ENCODE data around the gene MGAT1. TPM values are rescaled to one million over a fixed set of nuclear protein-coding genes. Genes with fewer than 3 reads are reported as not detected.

MGAT1 gene
- total and polyA plus RNA-seq, 8 donors, result 52.8 to 656 (median 66.4) TPM

- Histone ChIP-seq H3K36me3 (peaks cover 30 to 83% (median 61%) of the 10 kb centered on the region in 4 donors), H3K9me3 (peaks cover 10 to 39% (median 27%) of the 10 kb centered on the region in 4 donors), H3K27ac (no peak overlapping the region), H3K4me3 (no peak overlapping the region), H3K4me1 (no peaks in the 10 kb centered on the region), H3K27me3 (no peaks in the 10 kb centered on the region)
- TF ChIP-seq POLR2A (IDR thresholded peaks at IDR 0.05) (no peak), CTCF (IDR thresholded peaks at IDR 0.05) (no peak), EP300 (IDR thresholded peaks at IDR 0.05) (no peak), POLR2AphosphoS5 (IDR thresholded peaks at IDR 0.05) (no peak)
- intact Hi-C loops (cut with DNase I; ENCODE audit: low total_unique reads), result no loop called here
- WGBS, 5 donors, result 93 to 100% (median 100%) methylated on average over 1 of the region's 1 CpG
- no peak for DNase-seq
Measured at GRCh38 chr5:180848878-180849277, 46.3 kb upstream of the MGAT1 start.

- no peak for DNase-seq
- peaks cover 30 to 78% (median 57%) of the 10 kb centered on the region in 4 donors for H3K36me3 ChIP-seq
- WGBS, 5 donors, result 96 to 100% (median 100%) methylated on average over 1 of the region's 1 CpG
- no peak for TF ChIP-seq CTCF (IDR thresholded peaks at IDR 0.05)
- TF ChIP-seq EP300 (IDR thresholded peaks at IDR 0.05), result no peak
- TF ChIP-seq POLR2A (IDR thresholded peaks at IDR 0.05), result no peak
- TF ChIP-seq POLR2AphosphoS5 (IDR thresholded peaks at IDR 0.05), result no peak
- peaks cover 10 to 39% (median 27%) of the 10 kb centered on the region in 4 donors for H3K9me3 ChIP-seq
- no peaks in the 10 kb centered on the region for H3K4me1 ChIP-seq
- no peak overlapping the region for H3K4me3 ChIP-seq
- H3K27me3 ChIP-seq, result no peaks in the 10 kb centered on the region
- intact Hi-C loops (cut with DNase I; ENCODE audit: low total_unique reads), result no loop called here
- H3K27ac ChIP-seq, result no peak overlapping the region
Measured at GRCh38 chr5:180848265-180848664, 45.7 kb upstream of the MGAT1 start.

GRCh38 chr5:180847026-180847425, 44.4 kb upstream of the MGAT1 start:
- WGBS, 5 donors, result 30 to 47% (median 33%) methylated on average over 3 of the region's 3 CpGs
- Histone ChIP-seq H3K4me3 (no peak overlapping the region), H3K9me3 (peaks cover 10 to 39% (median 27%) of the 10 kb centered on the region in 4 donors), H3K36me3 (peaks cover 30 to 66% (median 53%) of the 10 kb centered on the region in 4 donors), H3K4me1 (no peaks in the 10 kb centered on the region), H3K27ac (no peak overlapping the region), H3K27me3 (no peaks in the 10 kb centered on the region)
- intact Hi-C loops (cut with DNase I; ENCODE audit: low total_unique reads), result no loop called here
- DNase-seq, result no peak
- TF ChIP-seq POLR2A (IDR thresholded peaks at IDR 0.05), result no peak

- intact Hi-C loops (cut with DNase I; ENCODE audit: low total_unique reads), result no loop called here
- peaks cover 2 to 20% (median 15%) of the 10 kb centered on the region in 4 donors for H3K9me3 ChIP-seq
- no peak for TF ChIP-seq POLR2A (IDR thresholded peaks at IDR 0.05)
- no peak for TF ChIP-seq CTCF (IDR thresholded peaks at IDR 0.05)
- no peak for TF ChIP-seq EP300 (IDR thresholded peaks at IDR 0.05)
- TF ChIP-seq POLR2AphosphoS5 (IDR thresholded peaks at IDR 0.05), result no peak
- H3K27me3 ChIP-seq, result no peaks in the 10 kb centered on the region
- H3K4me1 ChIP-seq, result no peaks in the 10 kb centered on the region
- no peak overlapping the region for H3K27ac ChIP-seq
- H3K4me3 ChIP-seq, result no peak overlapping the region
- peaks cover 14 to 44% (median 32%) of the 10 kb centered on the region in 4 donors for H3K36me3 ChIP-seq
- 100% methylated on average over 1 of the region's 1 CpG for WGBS, 5 donors
- DNase-seq, result no peak
Measured at GRCh38 chr5:180844858-180845257, 42.3 kb upstream of the MGAT1 start.

GRCh38 chr5:180844432-180844831, 41.8 kb upstream of the MGAT1 start:
- H3K4me1 ChIP-seq, result no peaks in the 10 kb centered on the region
- peaks cover 0 to 16% (median 11%) of the 10 kb centered on the region in 4 donors for H3K9me3 ChIP-seq
- H3K27ac ChIP-seq, result no peak overlapping the region
- TF ChIP-seq EP300 (IDR thresholded peaks at IDR 0.05), result no peak
- TF ChIP-seq CTCF (IDR thresholded peaks at IDR 0.05), result no peak
- TF ChIP-seq POLR2A (IDR thresholded peaks at IDR 0.05), result no peak
- TF ChIP-seq POLR2AphosphoS5 (IDR thresholded peaks at IDR 0.05), result no peak
- intact Hi-C loops (cut with DNase I; ENCODE audit: low total_unique reads), result no loop called here
- H3K36me3 ChIP-seq, result peaks cover 9 to 40% (median 28%) of the 10 kb centered on the region in 4 donors
- no peak for DNase-seq
- WGBS, 5 donors, result 44 to 90% (median 56%) methylated on average over 3 of the region's 3 CpGs
- no peaks in the 10 kb centered on the region for H3K27me3 ChIP-seq
- no peak overlapping the region for H3K4me3 ChIP-seq

Data from stomach (tissue), 9 donors.